Lower lobe of right lung (tissue), 2 donors: ENCODE data around the gene UBE2I. TPM values are rescaled to one million over a fixed set of nuclear protein-coding genes. Genes with fewer than 3 reads are reported as not detected.
A peak's percentile ranks its signal among the peaks of the same experiment; 100 is the strongest.

Experiments used
- ATAC-seq, 2 donors: fragments of 200-7000 bp; cut with Tn5 transposase; one replicate each; pipeline ENCODE4 v1.9.1; 2020 to 2022; ENCODE audit warnings: mild to moderate bottlenecking in 2 of 2, moderate library complexity in 2 of 2
- DNase-seq: peaks from one replicate; pipeline ENCODE4 v3.0.0-alpha.2; 2020
- H3K27ac ChIP-seq: fragments of 200-600 bp; one replicate; pipeline ENCODE4 v1.8.0; 2022
- H3K27me3 ChIP-seq: fragments of 200-600 bp; one replicate; pipeline ENCODE4 v1.8.0; 2022; ENCODE audit warnings: low read depth
- H3K36me3 ChIP-seq: fragments of 200-600 bp; one replicate; pipeline ENCODE4 v1.8.0; 2022; ENCODE audit warnings: mild to moderate bottlenecking
- H3K4me1 ChIP-seq: fragments of 200-600 bp; one replicate; pipeline ENCODE4 v1.8.0; 2022
- H3K4me3 ChIP-seq: fragments of 200-600 bp; one replicate; pipeline ENCODE4 v1.8.0; 2022; ENCODE audit warnings: mild to moderate bottlenecking
- H3K9me3 ChIP-seq: fragments of 200-600 bp; one replicate; pipeline ENCODE4 v1.8.0; 2022
- intact Hi-C: fragments of 100-400 bp; cut with DNase I; formaldehyde crosslinking; loops from one replicate; pipeline ENCODE4 v1.11.0; 2022
- total RNA-seq: library from RNA; stranded (reverse); fragmentation: NEBNext Ultra II Directional; extraction: Animal tissue kit (Norgen Biotek cat#: 25700); gene quantifications from one replicate; pipeline ENCODE4 v1.2.1, GENCODE V29; 2021
- TF ChIP-seq, protein P1 (sequence below): fragments of 200-600 bp; IDR thresholded peaks from one replicate; pipeline ENCODE4 v1.8.0; 2022; ENCODE audit warnings: antibody characterized with exemption, mild to moderate bottlenecking
- donor health status: DM: no; HTN: yes; CAD: no; lungs with severe emphysema.

Gene UBE2I
- total RNA-seq, 1 donor from 2014 or later, result 93.4 TPM

GRCh38 chr16:1367486-1368174 is 58.2 kb downstream of the UBE2I start:
- Histone ChIP-seq H3K36me3 (peaks cover 82% of the 10 kb centered on the region), H3K4me1 (no peaks in the 10 kb centered on the region), H3K27me3 (no peaks in the 10 kb centered on the region), H3K9me3 (no peaks in the 10 kb centered on the region), H3K4me3 (no peak overlapping the region), H3K27ac (no peak overlapping the region)
- DNase-seq (no peak), ATAC-seq (no peak)
- intact Hi-C loops, result no loop called here
- TF ChIP-seq, protein P1, sequence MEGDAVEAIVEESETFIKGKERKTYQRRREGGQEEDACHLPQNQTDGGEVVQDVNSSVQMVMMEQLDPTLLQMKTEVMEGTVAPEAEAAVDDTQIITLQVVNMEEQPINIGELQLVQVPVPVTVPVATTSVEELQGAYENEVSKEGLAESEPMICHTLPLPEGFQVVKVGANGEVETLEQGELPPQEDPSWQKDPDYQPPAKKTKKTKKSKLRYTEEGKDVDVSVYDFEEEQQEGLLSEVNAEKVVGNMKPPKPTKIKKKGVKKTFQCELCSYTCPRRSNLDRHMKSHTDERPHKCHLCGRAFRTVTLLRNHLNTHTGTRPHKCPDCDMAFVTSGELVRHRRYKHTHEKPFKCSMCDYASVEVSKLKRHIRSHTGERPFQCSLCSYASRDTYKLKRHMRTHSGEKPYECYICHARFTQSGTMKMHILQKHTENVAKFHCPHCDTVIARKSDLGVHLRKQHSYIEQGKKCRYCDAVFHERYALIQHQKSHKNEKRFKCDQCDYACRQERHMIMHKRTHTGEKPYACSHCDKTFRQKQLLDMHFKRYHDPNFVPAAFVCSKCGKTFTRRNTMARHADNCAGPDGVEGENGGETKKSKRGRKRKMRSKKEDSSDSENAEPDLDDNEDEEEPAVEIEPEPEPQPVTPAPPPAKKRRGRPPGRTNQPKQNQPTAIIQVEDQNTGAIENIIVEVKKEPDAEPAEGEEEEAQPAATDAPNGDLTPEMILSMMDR, result no peak

DNA sequence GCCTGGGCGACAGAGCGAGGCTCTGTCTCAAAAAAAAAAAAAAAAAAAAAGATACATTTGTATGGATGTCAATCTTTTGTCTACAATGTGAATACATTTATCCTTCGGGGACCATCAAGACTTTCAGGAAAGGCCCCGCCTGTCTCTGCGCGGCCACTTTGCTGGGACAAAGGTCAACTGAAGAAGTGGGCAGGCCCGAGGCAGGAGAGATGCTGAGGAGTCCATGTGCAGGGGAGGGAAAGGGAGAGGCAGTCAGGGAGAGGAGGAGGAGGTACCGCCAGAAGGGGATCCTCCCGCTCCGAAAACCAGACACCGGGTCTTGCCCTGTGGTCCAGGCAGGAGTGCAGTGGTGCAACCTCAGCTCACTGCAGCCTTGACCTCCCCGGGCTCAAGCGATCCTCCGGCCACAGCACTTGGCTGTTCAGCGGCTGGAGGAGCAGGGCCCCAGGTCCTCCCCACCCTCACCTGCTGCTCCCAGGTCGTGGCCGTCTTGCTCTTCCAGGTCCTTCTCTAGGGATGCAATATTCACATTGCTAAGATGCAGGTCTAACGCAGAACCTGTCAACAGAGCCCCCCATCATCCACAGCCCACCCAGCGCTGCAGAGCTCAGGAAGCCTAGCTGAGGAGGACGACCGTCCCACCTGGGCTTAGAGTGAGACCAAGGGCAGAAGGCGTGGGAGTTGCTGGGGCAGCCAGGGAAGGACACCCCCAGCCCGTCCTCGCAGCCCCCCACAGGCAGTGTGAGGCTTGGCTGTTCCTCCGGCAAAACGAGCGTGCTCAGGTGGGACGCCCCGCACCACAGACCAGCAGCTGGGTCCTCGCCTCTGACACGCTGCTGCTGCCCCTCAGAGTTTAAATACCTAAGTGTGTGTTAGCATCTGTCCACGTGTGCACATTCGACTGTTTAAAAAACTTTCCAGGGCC is 61.9 kb downstream of the UBE2I start:
- no peak overlapping the region for H3K4me3 ChIP-seq
- ATAC-seq (no peak), DNase-seq (peak; percentile 46)
- intact Hi-C loops, result no loop called here
- H3K27me3 ChIP-seq, result no peaks in the 10 kb centered on the region
- peaks cover 61% of the 10 kb centered on the region for H3K36me3 ChIP-seq
- H3K4me1 ChIP-seq, result no peaks in the 10 kb centered on the region
- TF ChIP-seq, protein P1, result no peak
- H3K27ac ChIP-seq, result no peak overlapping the region
- H3K9me3 ChIP-seq, result no peaks in the 10 kb centered on the region

DNA sequence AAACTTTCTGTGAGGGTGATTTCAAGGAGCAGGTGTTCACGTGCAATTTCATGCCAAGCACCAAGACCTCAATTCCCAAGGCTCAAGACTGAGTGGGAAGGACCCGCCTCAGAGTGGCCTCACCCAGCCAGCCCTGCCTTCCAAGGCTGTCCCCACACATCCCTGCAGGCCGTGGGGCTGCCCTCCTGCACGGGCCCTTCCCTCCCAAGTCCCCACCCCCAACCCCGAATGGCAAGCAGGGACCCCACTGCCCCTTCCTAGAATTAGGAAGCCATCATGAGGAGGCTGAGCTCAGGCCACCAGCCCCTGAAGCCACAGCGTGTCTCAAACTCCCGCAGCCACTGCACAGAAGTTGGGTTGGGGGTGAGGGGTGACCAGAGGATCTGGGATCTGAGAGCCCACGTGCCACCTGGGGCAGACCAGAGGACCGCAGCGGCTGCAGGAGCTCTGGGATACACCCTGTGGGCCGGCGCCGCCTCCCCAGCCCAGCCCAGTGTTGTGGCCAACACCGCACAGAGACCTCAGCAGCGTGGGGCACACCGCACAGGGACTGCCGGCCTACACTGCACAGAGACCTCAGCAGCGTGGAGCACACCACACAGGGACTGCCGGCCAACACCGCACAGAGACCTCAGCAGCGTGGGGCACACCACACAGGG is 63.0 kb downstream of the UBE2I start:
- DNase-seq (no peak), ATAC-seq (no peak)
- H3K4me1 ChIP-seq, result no peaks in the 10 kb centered on the region
- H3K9me3 ChIP-seq, result no peaks in the 10 kb centered on the region
- H3K27me3 ChIP-seq, result no peaks in the 10 kb centered on the region
- H3K27ac ChIP-seq, result no peak overlapping the region
- intact Hi-C loops, result no loop called here
- H3K36me3 ChIP-seq, result peaks cover 52% of the 10 kb centered on the region
- no peak overlapping the region for H3K4me3 ChIP-seq
- TF ChIP-seq, protein P1, result no peak

- TF ChIP-seq, protein P1, result no peak
- no peaks in the 10 kb centered on the region for H3K9me3 ChIP-seq
- intact Hi-C loops, result no loop called here
- no peak overlapping the region for H3K4me3 ChIP-seq
- no peaks in the 10 kb centered on the region for H3K27me3 ChIP-seq
- ATAC-seq (no peak), DNase-seq (no peak)
- no peak overlapping the region for H3K27ac ChIP-seq
- H3K36me3 ChIP-seq, result peaks cover 37% of the 10 kb centered on the region
- H3K4me1 ChIP-seq, result peaks cover 14% of the 10 kb centered on the region
Measured at GRCh38 chr16:1374418-1375297, 65.2 kb downstream of the UBE2I start.

- Histone ChIP-seq H3K4me3 (no peak overlapping the region), H3K4me1 (peaks cover 14% of the 10 kb centered on the region), H3K9me3 (no peaks in the 10 kb centered on the region), H3K36me3 (peaks cover 31% of the 10 kb centered on the region), H3K27me3 (no peaks in the 10 kb centered on the region), H3K27ac (no peak overlapping the region)
- no peak for ATAC-seq
- no peak for DNase-seq
- intact Hi-C loops, result no loop called here
- TF ChIP-seq, protein P1, result no peak
Measured at GRCh38 chr16:1375298-1375640, 65.8 kb downstream of the UBE2I start.
